GM21447 (cell line): ENCODE measurements around the gene PARD6G.
"Not testable (repeated sequence)": the region's sequence is repeated elsewhere in the genome, so short reads cannot be mapped to it uniquely, and the experiment has no call there.

Experiments used
- ATAC-seq: cut with Tn5 transposase; IDR thresholded peaks from one replicate; pipeline ENCODE4 v1.9.1; 2021; ENCODE audit not compliant: unreplicated experiment

Gene PARD6G

GRCh38 chr18:80175451-80176204 lies 71.7 kb downstream of the PARD6G start:
- ATAC-seq, result no peak

GRCh38 chr18:80173060-80173459 lies 74.3 kb downstream of the PARD6G start:
- no peak for ATAC-seq

GRCh38 chr18:80172056-80172455 lies 75.3 kb downstream of the PARD6G start:
- no peak for ATAC-seq

GRCh38 chr18:80171054-80171872 lies 76.1 kb downstream of the PARD6G start:
- no peak for ATAC-seq

GRCh38 chr18:80170395-80171053 lies 76.8 kb downstream of the PARD6G start:
- ATAC-seq, result no peak

- no peak for ATAC-seq
Measured at GRCh38 chr18:80169607-80170006, 77.7 kb downstream of the PARD6G start.

GRCh38 chr18:80168982-80169381 lies 78.3 kb downstream of the PARD6G start:
- ATAC-seq, result no peak

- no peak for ATAC-seq
Measured at GRCh38 chr18:80168346-80168745, 79.0 kb downstream of the PARD6G start.

- ATAC-seq, result no peak
Measured at GRCh38 chr18:80167931-80168330, 79.4 kb downstream of the PARD6G start.

GRCh38 chr18:80167331-80167730 lies 80.0 kb downstream of the PARD6G start:
- ATAC-seq, result no peak

- ATAC-seq, result no peak
Measured at GRCh38 chr18:80166725-80167124, 80.6 kb downstream of the PARD6G start.

- no peak for ATAC-seq
Measured at GRCh38 chr18:80166240-80166639, 81.1 kb downstream of the PARD6G start.

- ATAC-seq, result not testable (repeated sequence)
Measured at GRCh38 chr18:80164727-80165355, 82.5 kb downstream of the PARD6G start.

GRCh38 chr18:80163183-80163582 lies 84.1 kb downstream of the PARD6G start:
- ATAC-seq, result no peak

- no peak for ATAC-seq
Measured at GRCh38 chr18:80161781-80162417, 85.4 kb downstream of the PARD6G start.

GRCh38 chr18:80159713-80160636 lies 87.3 kb downstream of the PARD6G start:
- ATAC-seq, result no peak

- ATAC-seq, result no peak
Measured at GRCh38 chr18:80158365-80158764, 88.9 kb downstream of the PARD6G start.

GRCh38 chr18:80157708-80158343 lies 89.5 kb downstream of the PARD6G start:
- no peak for ATAC-seq

GRCh38 chr18:80154293-80154692 lies 93.0 kb downstream of the PARD6G start:
- ATAC-seq, result peak; percentile 76
